ENCODE data around the gene TP73.

TP73 gene

GRCh38 chr1:3651026-3651929 is 1.0 kb upstream of the TP73 start:
- DNase-seq (ENCODE audit: low spot score), result no peak
- no peak for FAIRE-seq

- DNase-seq (ENCODE audit: low spot score), result peak; percentile 40
These were observed 401 bp downstream of the TP73 start for GRCh38 chr1:3652548-3653285.

GRCh38 chr1:3653286-3653618 is 936 bp downstream of the TP73 start:
- no peak for DNase-seq (ENCODE audit: low spot score)
- no peak for FAIRE-seq

More at GRCh38 chr1:3652548-3653285, 401 bp downstream of the TP73 start:
- FAIRE-seq, result no peak

- DNase-seq (ENCODE audit: low spot score) (no peak), FAIRE-seq (no peak)
These were observed 2.4 kb downstream of the TP73 start for GRCh38 chr1:3654549-3655281.

GRCh38 chr1:3656450-3657095 is 4.3 kb downstream of the TP73 start:
- DNase-seq (ENCODE audit: low spot score), result no peak
- no peak for FAIRE-seq

GRCh38 chr1:3657096-3657475 is 4.8 kb downstream of the TP73 start:
- DNase-seq (ENCODE audit: low spot score) (no peak), FAIRE-seq (no peak)

GRCh38 chr1:3657578-3658230 is 5.4 kb downstream of the TP73 start:
- DNase-seq (ENCODE audit: low spot score), result no peak
- no peak for FAIRE-seq

GRCh38 chr1:3658231-3658615 is 5.9 kb downstream of the TP73 start:
- DNase-seq (ENCODE audit: low spot score) (no peak), FAIRE-seq (no peak)

GRCh38 chr1:3659093-3659492 is 6.8 kb downstream of the TP73 start:
- DNase-seq (ENCODE audit: low spot score) (no peak), FAIRE-seq (no peak)

GRCh38 chr1:3660704-3661103 is 8.4 kb downstream of the TP73 start:
- FAIRE-seq, result no peak
- DNase-seq (ENCODE audit: low spot score), result no peak

- DNase-seq (ENCODE audit: low spot score) (no peak), FAIRE-seq (no peak)
These were observed 9.3 kb downstream of the TP73 start for GRCh38 chr1:3661631-3662030.

GRCh38 chr1:3662080-3662671 is 9.9 kb downstream of the TP73 start:
- DNase-seq (ENCODE audit: low spot score) (no peak), FAIRE-seq (no peak)

GRCh38 chr1:3663999-3664699 is 11.8 kb downstream of the TP73 start:
- no peak for DNase-seq (ENCODE audit: low spot score)

GRCh38 chr1:3664700-3665375 is 12.5 kb downstream of the TP73 start:
- no peak for DNase-seq (ENCODE audit: low spot score)
- no peak for FAIRE-seq

More at GRCh38 chr1:3663999-3664699, 11.8 kb downstream of the TP73 start:
- FAIRE-seq, result no peak

GRCh38 chr1:3668148-3668547 is 15.8 kb downstream of the TP73 start:
- no peak for FAIRE-seq
- no peak for DNase-seq (ENCODE audit: low spot score)

GRCh38 chr1:3668585-3669300 is 16.4 kb downstream of the TP73 start:
- no peak for FAIRE-seq
- DNase-seq (ENCODE audit: low spot score), result peak; percentile 35

- no peak for DNase-seq (ENCODE audit: low spot score)
- FAIRE-seq, result no peak
These were observed 17.1 kb downstream of the TP73 start for GRCh38 chr1:3669421-3669821.

GRCh38 chr1:3669971-3670431 is 17.7 kb downstream of the TP73 start:
- FAIRE-seq, result no peak

GRCh38 chr1:3670823-3671265 is 18.5 kb downstream of the TP73 start:
- no peak for FAIRE-seq

More at GRCh38 chr1:3669971-3670431, 17.7 kb downstream of the TP73 start:
- no peak for DNase-seq (ENCODE audit: low spot score)

More at GRCh38 chr1:3670823-3671265, 18.5 kb downstream of the TP73 start:
- no peak for DNase-seq (ENCODE audit: low spot score)
